22Rv1 (cell line): ENCODE data around the gene SERINC1.

Experiments used
- CTCF ChIP-seq: fragments of 450-650 bp; IDR thresholded peaks from 2 replicates; pipeline ENCODE4 v1.5.1; 2017; ENCODE audit warnings: mild to moderate bottlenecking
- ZFX ChIP-seq: fragments of 450-650 bp; IDR thresholded peaks from 2 replicates; pipeline ENCODE4 v1.6.1; 2017; ENCODE audit warnings: antibody characterized with exemption, borderline replicate concordance

DNA sequence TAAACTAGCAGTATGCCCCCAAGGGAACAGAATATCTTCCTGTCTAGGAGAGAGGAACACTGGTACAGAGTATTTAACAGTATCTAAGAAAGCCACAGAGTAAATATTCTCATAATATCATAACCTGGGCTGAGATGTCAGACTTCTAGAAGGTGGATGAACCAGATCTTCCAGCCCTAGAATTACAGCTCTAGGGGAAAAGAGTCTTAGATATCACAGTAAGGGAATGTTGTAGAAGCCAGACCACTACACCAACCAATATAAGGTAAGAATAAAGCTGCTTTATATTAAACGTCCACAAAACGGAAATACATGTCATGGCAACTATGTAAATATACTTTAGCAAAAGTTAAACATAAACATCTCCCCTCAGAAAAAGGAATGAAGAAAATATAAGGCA lies 12.4 kb downstream of the SERINC1 start:
- no peak for TF ChIP-seq CTCF
- TF ChIP-seq ZFX: no peak
